22Rv1 (cell line): Measurements from ENCODE around the gene ZNF100.

Source experiments
- CTCF ChIP-seq: fragments of 450-650 bp; IDR thresholded peaks from 2 replicates; pipeline ENCODE4 v1.5.1; 2017; ENCODE audit warnings: mild to moderate bottlenecking
- ZFX ChIP-seq: fragments of 450-650 bp; IDR thresholded peaks from 2 replicates; pipeline ENCODE4 v1.6.1; 2017; ENCODE audit warnings: antibody characterized with exemption, borderline replicate concordance

GRCh38 chr19:21698215-21698614 is 69.2 kb downstream of the ZNF100 start:
- TF ChIP-seq CTCF, result peak; percentile 72
- TF ChIP-seq ZFX, result no peak
